GM18951 (cell line): ENCODE results near the gene LIPT2.
"Not testable (repeated sequence)": the region's sequence is repeated elsewhere in the genome, so short reads cannot be mapped to it uniquely, and the experiment has no call there.

Experiments used
- POLR2A ChIP-seq: IDR thresholded peaks from 4 replicates; pipeline ENCODE4 v1.6.1; 2011; ENCODE audit warnings: mild to moderate bottlenecking; ENCODE audit not compliant: insufficient read length, insufficient read depth; ENCODE audit errors: extremely low read depth
- in situ Hi-C: fragments of 300-500 bp; cut with MboI; formaldehyde crosslinking; loops from one replicate; pipeline ENCODE4 v1.12.0; 2022; ENCODE audit warnings: low sequenced_read_pairs, mixed read lengths, inconsistent platforms; ENCODE audit not compliant: unreplicated experiment

Gene LIPT2

GRCh38 chr11:74521666-74522252 is 28.2 kb upstream of the LIPT2 start:
- no peak for TF ChIP-seq POLR2A
- in situ Hi-C loops: no loop called here

GRCh38 chr11:74520927-74521665 is 27.6 kb upstream of the LIPT2 start:
- TF ChIP-seq POLR2A: no peak
- in situ Hi-C loops: no loop called here

GRCh38 chr11:74520316-74520715 is 26.8 kb upstream of the LIPT2 start:
- in situ Hi-C loops: no loop called here
- no peak for TF ChIP-seq POLR2A

- no peak for TF ChIP-seq POLR2A
- in situ Hi-C loops: no loop called here
Observed at GRCh38 chr11:74519710-74520109, 26.2 kb upstream of the LIPT2 start.

GRCh38 chr11:74517592-74517991 is 24.1 kb upstream of the LIPT2 start:
- in situ Hi-C loops: not testable (repeated sequence)

- in situ Hi-C loops: no loop called here
- TF ChIP-seq POLR2A: no peak
Observed at GRCh38 chr11:74507582-74507981, 14.1 kb upstream of the LIPT2 start.

GRCh38 chr11:74506823-74507222 is 13.3 kb upstream of the LIPT2 start:
- in situ Hi-C loops: no loop called here
- no peak for TF ChIP-seq POLR2A

- in situ Hi-C loops: no loop called here
- TF ChIP-seq POLR2A: no peak
Observed at GRCh38 chr11:74505911-74506310, 12.4 kb upstream of the LIPT2 start.

GRCh38 chr11:74504100-74504691 is 10.7 kb upstream of the LIPT2 start:
- no peak for TF ChIP-seq POLR2A
- in situ Hi-C loops: no loop called here

GRCh38 chr11:74494916-74495315 is 1.4 kb upstream of the LIPT2 start:
- TF ChIP-seq POLR2A: no peak
- in situ Hi-C loops: no loop called here

- no peak for TF ChIP-seq POLR2A
- in situ Hi-C loops: no loop called here
Observed at GRCh38 chr11:74493791-74494630, 487 bp upstream of the LIPT2 start.

- TF ChIP-seq POLR2A: no peak
- in situ Hi-C loops: no loop called here
Observed at GRCh38 chr11:74492084-74492483, 1.4 kb downstream of the LIPT2 start.

GRCh38 chr11:74490941-74491340 is 2.6 kb downstream of the LIPT2 start:
- in situ Hi-C loops: no loop called here
- no peak for TF ChIP-seq POLR2A
